HS-5 (cell line): ENCODE data around the gene MID1.
A peak's percentile ranks its signal among the peaks of the same experiment; 100 is the strongest.

Experiments
- DNase-seq: peaks from one replicate; pipeline ENCODE4 v3.0.0-alpha.2; 2012; ENCODE audit warnings: low read depth

The MID1 gene

DNA sequence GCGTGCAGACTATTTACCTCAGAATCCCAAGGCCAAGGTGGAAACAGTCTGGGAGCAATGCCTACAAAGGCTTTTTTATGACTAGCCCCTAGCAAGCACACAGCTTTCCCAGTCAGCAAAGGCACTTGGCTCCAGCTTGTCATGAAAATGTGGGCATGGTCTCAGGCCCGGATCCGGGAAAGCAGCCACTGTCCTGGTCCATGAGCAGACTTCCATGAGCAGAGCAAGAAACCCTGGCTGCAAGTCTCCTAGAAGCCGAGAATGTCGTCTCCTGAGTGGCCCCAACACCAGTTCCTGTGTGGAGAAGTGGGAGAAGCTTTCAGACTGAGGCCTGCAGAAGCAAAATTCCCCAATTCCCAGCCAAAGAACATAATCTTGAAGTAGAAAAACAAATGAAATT, 190.5 kb downstream of the MID1 start:
- DNase-seq: no peak

DNA sequence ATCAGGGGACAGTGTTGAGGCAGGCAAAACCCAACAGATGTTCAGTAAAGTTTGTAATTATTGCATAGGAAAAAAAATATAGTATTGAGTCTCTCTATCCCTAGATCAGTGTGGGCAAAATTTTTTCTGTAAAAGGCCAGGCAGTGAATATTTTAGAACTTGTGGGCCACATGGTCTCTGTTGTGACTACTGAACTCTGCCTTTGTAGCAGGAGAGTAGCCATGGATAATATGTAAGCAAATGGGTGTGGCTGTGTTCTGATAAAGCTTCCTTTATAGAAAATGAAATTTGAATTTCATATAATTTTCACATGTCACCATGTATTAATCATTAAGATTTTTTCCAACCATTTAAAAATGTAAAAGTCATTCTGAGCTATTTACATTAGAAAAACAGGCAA, 193.1 kb downstream of the MID1 start:
- no peak for DNase-seq

DNA sequence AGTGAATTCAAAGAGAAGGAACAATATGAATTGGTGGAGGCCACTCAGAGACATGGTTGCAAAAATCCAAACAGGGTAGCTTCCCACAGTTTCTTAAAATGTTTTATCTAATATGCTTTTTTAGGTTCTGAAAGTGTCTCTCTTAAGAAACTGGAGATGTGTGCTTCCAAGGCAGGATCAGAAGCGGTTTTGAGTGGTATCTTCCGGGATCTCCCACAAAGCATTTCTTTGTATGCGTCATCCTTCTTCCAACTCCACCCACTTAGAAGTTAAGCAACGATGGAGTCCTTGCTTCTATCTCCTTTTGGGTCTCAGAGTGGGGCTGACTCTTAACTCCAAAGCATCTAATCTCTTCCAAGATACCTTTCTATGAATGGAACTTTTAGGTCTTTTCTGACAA, 196.7 kb downstream of the MID1 start:
- DNase-seq: no peak

DNA sequence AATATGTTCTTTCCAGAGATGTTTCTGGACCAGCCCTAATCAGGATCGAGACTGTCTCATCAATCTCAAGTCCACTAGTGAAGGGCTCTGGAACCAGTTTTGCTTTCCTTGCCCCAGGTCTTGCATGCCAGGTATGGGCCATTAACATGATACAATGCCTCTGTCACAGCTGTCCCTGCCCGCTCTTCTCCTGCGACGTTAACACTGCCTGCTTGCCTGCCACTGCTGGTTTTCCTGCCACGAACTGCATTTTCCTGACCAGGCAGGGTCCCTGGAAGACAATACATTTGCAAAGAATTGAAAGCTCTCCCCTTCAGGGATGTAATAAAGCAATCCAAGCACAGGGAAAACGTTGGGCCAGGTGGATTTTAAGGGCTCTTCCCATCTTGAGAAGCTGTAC, 200.3 kb downstream of the MID1 start:
- no peak for DNase-seq

DNA sequence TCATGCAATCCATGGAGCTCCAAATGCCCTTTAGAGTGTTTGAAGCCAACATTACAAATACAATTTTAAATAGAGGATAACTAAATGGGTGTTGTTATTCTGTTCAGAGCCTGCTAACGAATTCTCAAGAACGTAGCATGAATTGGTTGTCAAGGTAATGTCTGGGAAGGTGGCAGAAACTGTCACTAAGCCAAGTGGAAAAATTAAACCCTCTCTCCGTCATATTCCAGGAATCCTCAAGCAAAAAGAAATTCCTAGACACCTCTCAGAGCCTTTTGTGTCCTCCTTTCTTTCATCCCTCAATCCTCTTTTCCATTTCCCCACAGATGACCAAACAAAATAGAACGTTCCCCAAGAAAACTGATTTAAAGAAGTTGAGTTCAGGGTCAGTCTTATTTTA, 204.0 kb downstream of the MID1 start:
- no peak for DNase-seq

DNA sequence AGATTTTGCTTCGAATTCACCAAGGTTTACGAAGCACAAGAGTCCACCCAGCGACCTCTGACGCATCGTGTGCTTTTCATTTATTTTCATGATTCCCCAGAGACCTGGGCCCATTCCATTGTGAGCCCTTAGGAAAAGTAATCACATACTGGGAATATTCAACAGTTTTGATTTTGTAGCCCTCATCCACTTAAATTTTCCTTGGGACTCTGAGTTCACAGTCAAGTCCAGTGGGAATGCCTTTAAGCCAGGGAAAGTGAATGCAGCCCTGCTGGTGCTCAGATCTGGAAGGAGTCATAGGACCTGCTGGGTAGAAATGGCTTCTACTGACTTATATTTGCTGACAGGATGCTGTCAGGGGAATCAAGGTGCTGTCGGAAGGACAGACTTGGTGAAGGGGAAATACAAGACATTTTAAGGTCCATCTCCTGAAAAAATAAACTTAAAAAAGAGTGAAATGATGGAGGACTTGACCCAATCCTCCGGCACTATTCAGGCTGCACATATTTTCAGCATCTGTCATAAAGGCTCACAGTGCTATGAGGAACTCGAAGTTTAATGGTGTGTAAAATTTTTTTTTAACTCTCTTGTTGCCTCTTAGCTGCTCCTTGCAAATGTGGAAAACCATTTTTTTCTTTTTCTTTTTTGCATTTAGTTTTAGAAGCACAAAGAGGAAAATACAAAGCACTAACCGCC, 204.9 kb downstream of the MID1 start:
- no peak for DNase-seq

DNA sequence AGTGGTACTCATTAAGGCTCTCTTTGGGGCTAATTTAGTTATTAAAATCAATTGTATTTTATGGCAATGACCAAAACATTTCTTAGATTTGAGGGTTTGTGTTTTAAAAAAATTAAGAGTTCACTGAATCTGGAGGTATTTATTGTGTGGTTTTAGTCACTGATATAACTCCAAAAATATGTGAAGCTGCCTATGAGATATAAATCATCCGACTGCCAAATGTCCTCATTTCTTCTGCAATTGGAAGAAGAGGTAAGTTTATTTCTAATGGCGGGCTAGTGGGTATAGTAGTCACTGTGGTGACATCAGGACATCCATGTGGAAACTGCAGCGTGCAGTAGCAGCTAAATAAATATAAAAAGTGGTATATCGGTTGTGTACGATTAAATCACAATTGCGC, 205.5 kb downstream of the MID1 start:
- DNase-seq: no peak

DNA sequence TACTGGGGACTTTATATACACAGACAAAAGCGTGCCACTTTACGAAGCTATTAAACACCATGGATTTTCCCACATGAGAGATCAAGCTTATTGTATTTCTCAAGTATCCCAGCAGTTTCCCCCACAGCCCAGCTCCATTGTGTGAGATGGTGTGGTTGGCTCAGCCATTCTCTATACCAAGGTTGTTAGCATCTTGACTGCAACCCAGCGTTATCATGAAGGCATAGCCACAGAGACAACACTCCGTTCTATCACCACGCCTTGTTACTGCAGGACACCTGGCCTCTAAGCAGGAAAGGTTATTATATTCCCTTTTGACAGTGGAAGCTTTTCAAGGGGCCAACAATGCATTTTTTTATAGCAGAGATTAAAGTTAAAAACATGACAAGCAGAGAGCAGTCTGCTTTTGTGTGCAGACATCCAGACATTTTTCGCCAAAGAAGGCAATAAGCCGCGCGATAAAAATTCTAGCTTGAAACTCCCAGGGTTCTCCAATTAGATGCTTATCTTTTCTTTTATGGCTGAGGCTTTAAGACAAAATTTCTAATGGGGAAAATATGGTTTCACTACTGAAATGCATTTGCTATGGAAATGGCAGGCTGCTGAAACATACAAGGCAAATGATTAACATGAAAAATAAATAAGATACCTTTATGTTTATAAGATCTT, 206.1 kb downstream of the MID1 start:
- no peak for DNase-seq

DNA sequence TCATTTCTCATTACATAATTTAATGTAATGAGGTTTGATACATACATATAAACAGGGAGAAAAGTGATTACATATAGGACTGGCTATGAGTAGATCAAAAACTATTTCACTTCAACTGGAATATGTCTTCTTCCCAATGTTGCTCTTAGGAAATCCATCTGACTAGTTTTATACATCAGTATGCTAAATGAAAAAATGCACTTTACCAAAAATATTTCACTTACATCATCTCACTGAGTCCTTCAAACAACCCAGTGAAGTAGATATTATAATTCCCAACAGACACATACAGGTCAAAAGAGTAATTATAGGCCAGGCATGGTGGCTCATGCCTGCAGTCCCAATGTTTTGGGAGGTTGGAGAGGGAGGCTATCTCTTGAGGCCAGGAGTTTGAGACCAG, 215.9 kb downstream of the MID1 start:
- DNase-seq: peak; percentile 46

DNA sequence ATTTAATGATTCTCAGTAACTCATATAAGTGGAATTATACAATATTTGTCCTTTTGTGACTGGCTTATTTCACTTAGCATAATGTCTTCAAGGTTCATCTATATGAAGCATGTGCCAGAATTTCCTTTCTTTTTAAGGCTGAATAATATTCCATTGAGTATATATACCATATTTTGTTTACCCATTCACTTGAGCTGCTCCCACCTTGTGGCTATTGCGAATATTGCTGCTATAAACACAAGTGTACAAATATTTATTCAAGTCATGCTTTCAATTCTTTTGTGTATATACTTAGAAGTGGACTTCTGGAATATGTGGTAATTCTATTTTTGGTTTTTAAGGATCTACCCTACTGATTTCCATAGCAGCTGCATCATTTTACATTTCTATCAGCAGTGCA, 219.1 kb downstream of the MID1 start:
- DNase-seq: no peak

DNA sequence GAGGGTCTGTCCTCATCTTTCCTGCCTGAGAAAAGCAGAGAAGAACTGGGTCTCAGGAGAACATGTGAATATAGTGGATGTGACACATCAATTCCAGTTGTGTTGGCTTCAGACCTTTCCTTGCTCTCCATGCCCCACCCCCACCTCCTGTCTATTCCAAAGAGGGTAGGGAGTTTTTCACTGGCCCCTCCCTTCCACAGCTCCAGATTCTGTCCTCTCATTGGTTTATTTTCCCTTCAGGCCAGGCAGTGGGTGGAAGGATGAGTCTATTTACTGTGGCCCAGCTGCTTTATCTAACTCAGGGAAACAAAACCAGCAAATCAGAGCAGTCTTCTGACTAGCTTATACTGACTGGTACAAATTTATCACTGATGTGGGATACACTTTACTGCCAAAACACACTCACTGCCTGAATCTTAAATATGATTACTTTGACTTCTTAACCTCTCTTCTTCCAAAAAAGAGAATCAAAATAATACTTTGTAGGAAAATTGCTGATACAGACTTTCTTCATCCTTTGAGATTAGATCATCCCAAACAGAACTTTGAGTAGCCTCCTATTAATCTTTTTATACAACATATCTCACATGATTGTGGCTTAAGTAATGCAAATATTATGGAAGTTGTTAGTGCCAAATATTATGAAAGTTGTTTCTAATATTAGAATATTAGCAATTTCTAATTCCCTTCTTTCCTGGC, 221.2 kb downstream of the MID1 start:
- DNase-seq: no peak

DNA sequence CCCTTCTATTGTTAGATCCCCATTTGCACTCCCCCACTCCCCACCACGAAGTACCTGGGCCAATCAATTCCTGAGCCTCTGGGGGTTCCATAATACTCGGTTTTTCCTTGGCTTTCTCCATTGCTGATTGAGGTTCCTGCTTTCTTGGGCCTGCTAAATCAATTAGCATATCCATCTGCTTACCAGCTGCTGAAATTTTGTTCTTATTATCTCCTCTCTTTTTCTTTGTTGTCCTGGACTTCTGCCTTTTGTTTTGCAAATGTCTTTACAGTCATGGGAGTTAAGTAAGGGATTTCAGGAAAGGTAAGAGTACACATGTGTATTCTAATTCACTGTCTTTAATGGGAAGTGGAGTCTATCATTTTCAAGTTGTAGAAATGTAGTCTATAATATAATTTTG, 222.2 kb downstream of the MID1 start:
- no peak for DNase-seq

DNA sequence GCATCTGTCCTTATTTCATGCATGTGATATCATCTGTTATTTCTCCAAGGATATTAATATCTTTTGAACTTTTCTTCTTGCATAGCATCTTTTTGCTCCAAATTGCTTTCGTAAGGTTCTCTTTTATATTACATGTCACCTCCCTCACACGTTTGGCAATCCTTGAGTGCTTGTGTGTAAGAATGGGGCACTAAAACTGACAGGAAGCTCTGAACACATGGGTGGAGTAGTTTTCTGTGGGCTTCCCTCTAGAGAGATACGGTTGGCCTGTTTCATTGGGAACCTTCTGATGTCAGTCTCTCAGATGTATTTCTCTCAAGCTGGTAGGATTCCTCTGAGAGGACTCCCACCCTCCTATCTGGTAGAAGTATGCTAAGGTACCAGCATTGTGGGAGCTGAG, 223.0 kb downstream of the MID1 start:
- DNase-seq: no peak

DNA sequence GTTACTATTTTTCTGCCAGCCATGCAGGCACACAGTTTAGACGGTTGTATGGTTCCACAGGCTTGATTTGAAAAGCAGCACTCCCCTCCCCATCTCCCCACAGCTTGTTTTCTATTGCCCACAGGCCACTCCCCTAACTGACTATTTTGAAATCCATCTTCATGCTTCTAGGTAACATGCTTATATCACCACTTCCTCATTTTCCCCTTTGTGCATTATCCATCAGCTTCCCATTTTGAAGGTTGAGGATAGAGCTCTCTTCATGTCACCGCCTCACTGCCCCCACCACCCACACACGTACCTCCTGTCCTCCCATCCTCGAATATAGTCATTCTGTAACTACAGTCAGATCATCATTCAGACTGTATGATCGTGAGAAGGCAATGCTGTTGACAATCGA, 224.7 kb downstream of the MID1 start:
- no peak for DNase-seq
